NCI-H1105 (cell line): ENCODE data around the gene COBL.

ENCODE experiments used
- DNase-seq: peaks from one replicate; lab custom pipeline; 2025; lab: John Stamatoyannopoulos, UW

Gene COBL

GRCh38 chr7:51113962-51114361 lies 202.6 kb downstream of the COBL start:
- no peak for DNase-seq

GRCh38 chr7:51113560-51113959 lies 203.0 kb downstream of the COBL start:
- no peak for DNase-seq

GRCh38 chr7:51111241-51111940 lies 205.2 kb downstream of the COBL start:
- DNase-seq = no peak

GRCh38 chr7:51108134-51108533 lies 208.5 kb downstream of the COBL start:
- DNase-seq = no peak

- no peak for DNase-seq
Measured at GRCh38 chr7:51104278-51104677, 212.3 kb downstream of the COBL start.

GRCh38 chr7:51103718-51104117 lies 212.9 kb downstream of the COBL start:
- DNase-seq = no peak

- DNase-seq = no peak
Measured at GRCh38 chr7:51102828-51103227, 213.8 kb downstream of the COBL start.

GRCh38 chr7:51101111-51101757 lies 215.4 kb downstream of the COBL start:
- DNase-seq = no peak

GRCh38 chr7:51090411-51090810 lies 226.2 kb downstream of the COBL start:
- DNase-seq = no peak

- DNase-seq = no peak
Measured at GRCh38 chr7:51085034-51085692, 231.4 kb downstream of the COBL start.

- DNase-seq = no peak
Measured at GRCh38 chr7:51084121-51084520, 232.5 kb downstream of the COBL start.

- no peak for DNase-seq
Measured at GRCh38 chr7:51082940-51083533, 233.6 kb downstream of the COBL start.

GRCh38 chr7:51082096-51082840 lies 234.3 kb downstream of the COBL start:
- no peak for DNase-seq

- DNase-seq = no peak
Measured at GRCh38 chr7:51081270-51081890, 235.2 kb downstream of the COBL start.

- DNase-seq = no peak
Measured at GRCh38 chr7:51080622-51081269, 235.9 kb downstream of the COBL start.

GRCh38 chr7:51080216-51080615 lies 236.4 kb downstream of the COBL start:
- DNase-seq = no peak

- no peak for DNase-seq
Measured at GRCh38 chr7:51079494-51079893, 237.1 kb downstream of the COBL start.

- DNase-seq = no peak
Measured at GRCh38 chr7:51078653-51079052, 238.0 kb downstream of the COBL start.

GRCh38 chr7:51077987-51078370 lies 238.6 kb downstream of the COBL start:
- DNase-seq = no peak

GRCh38 chr7:51077316-51077986 lies 239.2 kb downstream of the COBL start:
- DNase-seq = no peak
